Heart left ventricle (tissue), 13 donors: ENCODE measurements around the gene CYP2R1.

ENCODE experiments used
- CTCF ChIP-seq, 12 donors: fragments of 200-600 bp; sonication (generic) in 4 of 12; IDR thresholded peaks; one replicate each; pipeline versions ENCODE4 v1.5.0 to v1.8.0; 2018 to 2022; ENCODE audit warnings: antibody characterized with exemption in 12 of 12, mild to moderate bottlenecking in 5 of 12
- POLR2A ChIP-seq, 2 donors: fragments of 450-650 bp; IDR thresholded peaks; one replicate each; pipeline ENCODE4 v1.6.1; 2017; ENCODE audit warnings: antibody characterized with exemption in 2 of 2, mild to moderate bottlenecking in 2 of 2, moderate library complexity in 2 of 2
- donor health status: ischemic (EF 13 %, LVEDD 7.1; RV severe dilation, severe dysfunction).
- donor health status: DM: no; HTN: yes; CAD: no.
- donor health status: DM: no; HTN: no; CAD: no.
- donor health status: ischemic (EF 25% LVEDD 6.9; RV normal size, moderate dysfunction).
- donor health status: ischemic (EF 25% LVEDD 5.7; RV mildly dilated, moderate dysfunction).
- donor health status: ischemic (EF 35%, LVEDD 5.7; RV mildly dilated, moderate dysfunction).
- donor health status: nonischemic (EF 11% LVEDD 7.7; RV severe dilation, severe dysfunction).
- donor health status: DM: yes; HTN: yes; CAD: no.
- donor health status: PGD.
- donor health status: ischemic (EF 29% LVEDD 5.4; RV normal size, mild dysfunction).
- donor health status: nonischemic (EF 23%, LVEDD 6.1; RV moderate dilation, normal function).

GRCh38 chr11:14882196-14882595 lies 9.8 kb downstream of the CYP2R1 start:
- no peak for TF ChIP-seq CTCF (IDR thresholded peaks at IDR 0.05)
- TF ChIP-seq POLR2A (IDR thresholded peaks at IDR 0.05), result no peak
